NCI-H526 treated with DMSO at 0.1 percent for 48 hours (cell line): ENCODE data around the gene CUL2.
"Not testable (repeated sequence)": the region's sequence is repeated elsewhere in the genome, so short reads cannot be mapped to it uniquely, and the experiment has no call there.

Experiments used
- DNase-seq: peaks from one replicate; lab custom pipeline; 2025; lab: John Stamatoyannopoulos, UW

CUL2 gene

DNA sequence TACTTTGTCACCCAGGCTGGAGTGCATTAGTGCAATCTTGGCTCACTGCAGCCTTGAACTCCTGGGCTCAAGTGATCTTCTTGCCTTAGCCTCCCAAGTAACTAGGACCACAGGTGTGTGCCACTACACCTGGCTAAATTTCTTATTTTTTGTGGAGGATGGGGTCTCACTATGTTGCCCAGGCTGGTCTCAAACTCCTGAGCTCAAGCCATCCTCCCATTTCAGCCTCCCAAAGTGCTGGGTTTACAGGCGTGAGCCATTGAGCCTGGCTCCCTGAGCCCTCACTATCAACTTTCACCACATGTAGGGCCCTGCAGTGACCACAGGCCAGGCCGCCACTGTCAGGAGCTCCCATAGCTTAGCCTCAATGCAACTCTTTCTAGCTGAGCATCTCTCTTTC, 110.2 kb downstream of the CUL2 start:
- no peak for DNase-seq

- no peak for DNase-seq
Observed at GRCh38 chr10:34978080-34978479, 112.1 kb downstream of the CUL2 start.

- DNase-seq: not testable (repeated sequence)
Observed at GRCh38 chr10:34976380-34976910, 113.7 kb downstream of the CUL2 start.

- not testable (repeated sequence) for DNase-seq
Observed at GRCh38 chr10:34974364-34975065, 115.6 kb downstream of the CUL2 start.

GRCh38 chr10:34973757-34974156, 116.4 kb downstream of the CUL2 start:
- DNase-seq: not testable (repeated sequence)

DNA sequence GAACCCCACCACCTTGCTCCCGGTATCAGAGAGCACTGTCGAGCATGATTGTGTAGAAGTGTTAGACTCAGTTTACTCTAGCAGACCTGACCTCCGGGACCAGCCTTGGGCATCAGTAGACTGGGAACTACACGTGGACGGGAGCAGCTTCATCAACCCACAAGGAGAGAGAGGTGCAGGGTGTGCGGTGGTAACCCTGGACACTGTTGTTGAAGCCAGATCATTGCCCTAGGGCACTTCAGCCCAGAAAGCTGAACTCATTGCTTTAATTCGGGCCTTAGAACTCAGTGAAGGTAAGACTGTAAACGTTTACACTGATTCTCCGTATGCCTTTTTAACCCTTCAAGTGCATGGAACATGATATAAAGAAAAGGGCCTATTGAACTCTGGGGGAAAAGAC, 117.0 kb downstream of the CUL2 start:
- DNase-seq: not testable (repeated sequence)

DNA sequence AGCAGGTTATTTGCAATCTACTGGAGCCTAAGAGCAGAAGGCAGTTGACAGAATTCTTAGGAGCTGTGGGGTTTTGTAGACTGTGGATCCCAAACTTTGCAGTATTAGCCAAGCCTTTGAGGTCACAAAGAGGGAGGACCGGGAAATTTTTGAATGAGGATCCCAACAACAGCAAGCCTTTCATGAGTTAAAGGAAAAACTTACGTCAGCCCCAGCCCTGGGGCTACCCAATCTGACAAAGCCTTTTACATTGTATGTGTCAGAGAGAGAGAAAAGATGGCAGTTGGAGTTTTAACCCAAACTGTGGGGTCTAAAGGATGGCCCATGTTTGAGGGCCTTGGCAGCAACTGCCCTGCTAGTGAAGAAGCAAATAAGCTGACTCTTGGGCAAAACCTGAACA, 117.5 kb downstream of the CUL2 start:
- DNase-seq: not testable (repeated sequence)

DNA sequence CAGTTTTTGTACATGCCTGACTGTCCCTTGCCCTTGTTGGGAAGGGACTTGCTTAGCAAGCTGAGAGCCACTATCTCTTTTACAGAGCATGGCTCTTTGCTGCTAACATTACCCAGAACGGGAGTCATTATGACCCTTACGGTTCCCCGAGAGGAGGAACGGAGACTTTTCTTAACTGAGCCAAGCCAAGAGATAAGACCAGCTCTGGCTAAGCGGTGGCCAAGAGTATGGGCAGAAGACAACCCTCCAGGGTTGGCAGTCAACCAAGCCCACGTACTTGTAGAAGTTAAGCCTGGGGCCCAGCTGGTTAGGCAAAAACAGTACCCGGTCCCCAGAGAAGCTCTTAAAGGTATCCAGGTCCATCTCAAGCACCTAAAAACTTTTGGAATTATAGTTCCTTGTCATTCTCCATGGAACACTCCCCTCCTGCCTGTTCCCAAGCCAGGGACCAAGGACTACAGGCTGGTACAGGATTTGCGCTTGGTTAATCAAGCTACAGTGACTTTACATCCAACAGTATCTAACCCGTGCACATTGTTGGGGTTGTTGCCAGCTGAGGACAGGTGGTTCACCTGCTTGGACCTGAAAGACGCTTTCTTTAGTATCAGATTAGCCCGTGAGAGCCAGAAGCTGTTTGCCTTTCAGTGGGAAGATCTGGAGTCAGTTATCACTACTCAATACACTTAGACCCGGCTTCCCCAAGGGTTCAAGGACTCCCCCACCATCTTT, 118.4 kb downstream of the CUL2 start:
- not testable (repeated sequence) for DNase-seq

DNA sequence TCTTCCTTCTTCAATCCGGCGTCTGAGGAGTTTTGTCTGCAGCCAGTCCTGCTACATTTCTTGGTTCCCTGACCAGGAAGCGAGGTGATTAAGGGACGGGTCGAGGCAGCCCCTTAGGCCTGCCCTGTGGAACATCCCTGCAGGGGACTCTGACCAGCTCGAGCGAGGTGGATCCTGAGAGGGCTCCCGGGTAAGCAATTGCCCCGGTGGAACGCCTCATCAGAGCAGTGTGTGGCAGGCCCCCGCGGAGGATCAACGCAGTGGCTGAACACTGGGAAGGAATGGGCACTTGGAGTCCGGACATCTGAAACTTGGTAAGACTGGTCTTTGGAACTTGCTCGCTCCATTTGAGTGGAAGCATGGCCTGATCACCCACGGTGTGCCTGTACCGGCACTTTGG, 121.0 kb downstream of the CUL2 start:
- no peak for DNase-seq

DNA sequence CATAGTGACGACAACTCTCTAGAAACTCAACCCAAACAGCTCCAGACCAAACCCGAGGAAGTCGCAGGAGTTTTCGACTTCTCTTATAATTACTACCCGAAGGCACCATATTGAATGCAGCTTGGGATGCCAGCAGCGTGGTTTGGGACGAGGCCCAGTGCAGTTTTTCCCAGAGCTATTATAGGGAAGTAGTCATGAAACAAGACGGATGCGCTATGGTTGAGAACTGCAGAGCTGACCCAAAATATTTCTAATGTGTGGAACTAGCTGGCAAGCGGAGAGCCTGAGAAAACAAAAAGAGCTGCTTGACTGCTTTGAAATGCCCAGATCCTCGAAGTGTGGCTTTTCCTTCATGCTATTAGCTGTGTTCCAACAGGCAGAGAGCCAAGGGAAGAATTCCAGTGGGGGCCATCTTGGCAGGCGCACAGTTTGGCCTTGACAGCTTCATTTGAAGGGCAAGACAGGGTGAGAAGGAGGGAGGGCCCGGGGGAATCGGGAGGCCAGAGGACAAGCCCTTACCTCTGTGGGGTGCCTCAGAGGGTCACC, 122.7 kb downstream of the CUL2 start:
- DNase-seq: no peak

DNA sequence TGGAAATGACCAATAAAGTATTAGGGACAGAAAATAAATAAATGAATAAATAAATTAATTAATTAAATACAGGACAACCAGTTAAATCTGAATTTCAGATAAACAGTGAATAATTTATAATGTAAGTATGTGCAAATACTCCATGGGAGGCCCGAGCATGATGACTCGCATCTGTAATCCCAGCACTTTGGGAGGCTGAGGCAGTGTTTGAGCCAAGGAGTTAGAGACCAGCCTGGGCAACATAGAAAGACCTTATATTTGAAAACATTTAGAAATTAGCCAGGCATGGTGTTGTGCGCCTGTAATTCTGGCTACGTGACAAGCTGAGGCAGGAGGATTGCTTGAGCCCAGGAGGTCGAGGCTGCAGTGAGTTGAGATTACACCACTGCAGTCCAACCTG, 123.7 kb downstream of the CUL2 start:
- DNase-seq: no peak

DNA sequence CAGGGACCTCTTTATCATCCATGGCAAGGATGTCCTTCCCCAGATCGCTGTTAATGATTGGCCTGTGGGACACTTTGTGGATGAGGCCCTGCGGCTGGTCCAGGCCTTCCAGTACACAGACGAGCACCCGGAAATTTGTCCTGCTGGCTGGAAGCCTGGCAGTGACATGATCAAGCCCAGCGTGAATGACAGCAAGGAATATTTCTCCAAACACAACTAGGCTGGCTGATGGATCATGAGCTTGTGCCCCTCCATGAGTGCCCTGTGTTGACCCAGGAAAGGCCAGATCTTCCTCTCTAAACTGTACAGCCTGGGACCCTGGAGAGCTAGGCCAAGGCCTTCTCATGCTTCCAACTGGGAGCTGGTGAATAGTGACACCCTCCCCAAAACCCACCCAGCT, 124.1 kb downstream of the CUL2 start:
- no peak for DNase-seq

GRCh38 chr10:34964166-34964800, 125.9 kb downstream of the CUL2 start:
- DNase-seq: no peak

DNA sequence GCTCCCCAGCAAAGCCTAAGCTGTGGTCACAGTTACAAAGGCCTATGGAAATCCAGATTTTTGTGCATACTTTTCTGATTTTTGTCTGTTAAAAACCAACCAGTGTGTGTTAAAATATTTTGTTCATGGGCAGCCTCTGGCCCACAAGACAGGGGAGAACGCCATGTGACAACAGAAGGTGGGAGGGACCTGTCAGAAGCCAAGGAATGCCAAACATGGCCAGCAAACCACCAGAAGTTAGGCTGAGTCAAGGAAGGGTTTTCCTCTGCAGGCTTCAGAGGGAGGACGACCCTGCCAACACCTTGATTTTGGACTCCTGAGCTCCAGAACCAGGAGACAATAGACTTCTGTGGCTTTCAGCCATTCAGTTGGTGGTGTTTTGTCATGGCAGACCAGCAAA, 127.3 kb downstream of the CUL2 start:
- DNase-seq: no peak

DNA sequence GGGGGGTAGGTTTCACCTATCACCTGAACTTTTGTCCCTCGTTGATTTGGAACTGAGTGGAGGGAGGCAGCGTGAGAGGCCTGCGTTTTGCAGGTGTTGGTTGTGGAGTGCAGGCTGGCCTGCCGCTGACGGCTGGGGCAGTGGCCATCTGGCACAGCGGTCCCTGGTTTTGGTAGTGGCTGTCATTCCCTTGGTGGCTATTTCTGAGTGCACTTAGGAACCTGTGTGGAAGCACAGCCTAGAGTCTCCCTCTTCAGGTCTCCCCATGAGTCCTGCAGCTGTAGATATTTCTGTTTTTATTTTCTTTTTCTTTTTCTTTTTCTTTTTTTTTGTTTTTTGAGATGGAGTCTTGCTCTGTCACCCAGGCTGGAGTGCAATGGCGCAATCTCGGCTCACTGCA, 129.2 kb downstream of the CUL2 start:
- no peak for DNase-seq

- no peak for DNase-seq
Observed at GRCh38 chr10:34959786-34960185, 130.4 kb downstream of the CUL2 start.

DNA sequence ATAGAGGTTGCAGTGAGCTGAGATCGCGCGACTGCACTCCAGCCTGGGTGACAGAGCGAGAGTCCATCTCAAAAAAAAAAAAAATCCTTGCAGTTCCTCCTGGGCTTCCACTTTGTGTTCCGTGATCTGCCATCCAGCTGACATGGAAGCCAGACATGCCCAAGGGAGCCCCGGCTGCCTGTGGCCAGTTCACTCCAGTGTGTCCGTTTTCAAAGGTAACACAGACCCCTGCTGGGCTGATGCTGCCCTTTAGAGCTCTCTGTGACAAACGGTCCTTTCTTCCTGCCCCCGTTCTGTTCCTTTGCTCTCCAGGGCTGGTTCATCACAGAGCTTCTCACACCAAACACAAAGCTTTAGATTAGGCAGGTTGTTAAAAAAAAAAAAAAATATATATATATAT, 130.8 kb downstream of the CUL2 start:
- DNase-seq: no peak
